ENCODE measurements around the gene GSTA4.

DNA sequence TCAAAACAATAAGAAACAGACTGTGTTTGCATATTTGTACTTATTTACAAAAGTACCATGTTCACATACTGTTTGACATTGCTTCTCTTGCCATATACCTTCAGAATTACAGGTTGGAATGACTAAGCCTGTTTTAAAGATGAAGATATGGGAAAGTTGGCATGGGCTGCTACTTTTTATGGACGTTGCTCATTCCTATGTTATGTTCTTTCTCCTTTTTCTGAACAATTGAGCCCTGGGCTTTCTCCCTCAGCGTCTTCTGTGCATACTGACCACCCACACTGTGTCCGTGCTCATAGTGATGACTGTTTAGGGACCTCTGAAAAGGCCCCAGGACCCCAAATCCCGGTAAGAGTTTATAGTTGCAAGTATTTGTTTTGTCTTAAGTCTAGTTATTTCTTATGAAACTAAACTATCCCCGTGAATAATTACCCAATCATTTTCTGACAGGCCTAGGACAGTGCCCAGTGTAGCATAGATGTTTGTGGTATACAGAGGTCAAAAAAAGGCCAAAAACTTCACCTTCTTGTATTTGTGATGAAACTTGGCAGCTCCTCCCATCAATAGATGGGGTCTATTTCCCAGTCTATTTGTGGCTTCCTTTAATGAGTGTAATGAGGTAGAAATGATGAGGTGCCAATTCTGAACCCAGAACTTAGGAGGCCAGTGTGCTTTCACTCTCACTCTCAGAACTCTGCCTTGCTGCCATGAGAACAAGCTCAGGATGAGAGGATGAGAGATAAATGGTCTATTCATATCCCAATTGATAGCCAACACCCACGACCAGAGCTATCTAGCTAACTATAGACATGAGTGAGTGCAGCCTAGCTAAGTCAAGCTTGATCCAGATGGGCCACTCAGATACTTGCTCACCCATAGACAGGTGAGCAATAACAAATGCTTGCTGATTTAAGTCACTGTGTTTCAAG lies 40.9 kb downstream of the GSTA4 start:
- TF ChIP-seq, protein P1, sequence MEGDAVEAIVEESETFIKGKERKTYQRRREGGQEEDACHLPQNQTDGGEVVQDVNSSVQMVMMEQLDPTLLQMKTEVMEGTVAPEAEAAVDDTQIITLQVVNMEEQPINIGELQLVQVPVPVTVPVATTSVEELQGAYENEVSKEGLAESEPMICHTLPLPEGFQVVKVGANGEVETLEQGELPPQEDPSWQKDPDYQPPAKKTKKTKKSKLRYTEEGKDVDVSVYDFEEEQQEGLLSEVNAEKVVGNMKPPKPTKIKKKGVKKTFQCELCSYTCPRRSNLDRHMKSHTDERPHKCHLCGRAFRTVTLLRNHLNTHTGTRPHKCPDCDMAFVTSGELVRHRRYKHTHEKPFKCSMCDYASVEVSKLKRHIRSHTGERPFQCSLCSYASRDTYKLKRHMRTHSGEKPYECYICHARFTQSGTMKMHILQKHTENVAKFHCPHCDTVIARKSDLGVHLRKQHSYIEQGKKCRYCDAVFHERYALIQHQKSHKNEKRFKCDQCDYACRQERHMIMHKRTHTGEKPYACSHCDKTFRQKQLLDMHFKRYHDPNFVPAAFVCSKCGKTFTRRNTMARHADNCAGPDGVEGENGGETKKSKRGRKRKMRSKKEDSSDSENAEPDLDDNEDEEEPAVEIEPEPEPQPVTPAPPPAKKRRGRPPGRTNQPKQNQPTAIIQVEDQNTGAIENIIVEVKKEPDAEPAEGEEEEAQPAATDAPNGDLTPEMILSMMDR (IDR thresholded peaks at IDR 0.05): no peak
- TF ChIP-seq POLR2A (IDR thresholded peaks at IDR 0.05): no peak

All from upper lobe of left lung (tissue), 4 donors.